ENCODE results near the gene COMMD9. TPM values are rescaled to one million over a fixed set of nuclear protein-coding genes. Genes with fewer than 3 reads are reported as not detected.

Gene COMMD9
- total and polyA plus RNA-seq, 2 experiments from 2014 or later: 22.4 to 44.1 TPM

GRCh38 chr11:36264011-36264972 is 24.9 kb downstream of the COMMD9 start:
- ATAC-seq (no peak), DNase-seq (ENCODE audit: low spot score) (no peak)
- Histone ChIP-seq H3F3A (replicated peaks; ENCODE audit: low read depth) (no peaks in the 10 kb centered on the region), H4K20me1 (replicated peaks; ENCODE audit: insufficient read depth) (no peaks in the 10 kb centered on the region), H2AFZ (no peak overlapping the region), H3K4me3 (no peak overlapping the region), H3K27ac (ENCODE audit: low read depth) (no peak overlapping the region), H3K36me3 (ENCODE audit: insufficient read depth) (no peaks in the 10 kb centered on the region), H3K27me3 (ENCODE audit: insufficient read depth) (no peaks in the 10 kb centered on the region), H3K79me2 (replicated peaks; ENCODE audit: insufficient read depth) (no peaks in the 10 kb centered on the region), H3K4me1 (ENCODE audit: insufficient read depth) (no peaks in the 10 kb centered on the region), H3K9me2 (ENCODE audit: insufficient read depth) (no peaks in the 10 kb centered on the region), H3K4me2 (no peak overlapping the region)
- H3K36me3 Mint-ChIP-seq (ENCODE audit: low read depth): no peaks in the 10 kb centered on the region; the same call in 2 of the 3 replicates
- TF ChIP-seq ETS1 (IDR thresholded peaks at IDR 0.05) (no peak), ZNF114 (CRISPR knock-in tag; IDR thresholded peaks at IDR 0.05) (no peak), ZNF331 (CRISPR knock-in tag; IDR thresholded peaks at IDR 0.05; ENCODE audit: low read depth) (no peak), STAT1 (IDR thresholded peaks at IDR 0.05; ENCODE audit: unreplicated experiment) (no peak), EZH2phosphoT487 (IDR thresholded peaks at IDR 0.05; ENCODE audit: unreplicated experiment) (no peak), CTCF (conservative IDR thresholded peaks at IDR 0.05; ENCODE audit: low read depth in 2 of 2) (no peak)
- H3K27ac Mint-ChIP-seq: no peak overlapping the region
- H3K27me3 Mint-ChIP-seq (ENCODE audit: insufficient read depth, low read depth, poor library complexity): peaks cover 9% of the 10 kb centered on the region
- no peaks in the 10 kb centered on the region for H3K9me3 Mint-ChIP-seq
- no peak overlapping the region for H3K4me3 Mint-ChIP-seq
- peaks cover 13% of the 10 kb centered on the region; the same call in 2 of the 3 replicates for H3K4me1 Mint-ChIP-seq

- Mint-ChIP-seq H3K4me1 (peaks cover 15% of the 10 kb centered on the region), H3K4me3 (no peak overlapping the region), H3K27me3 (ENCODE audit: insufficient read depth, low read depth, poor library complexity) (peaks cover 18% of the 10 kb centered on the region), H3K9me3 (no peaks in the 10 kb centered on the region; the same call in 2 of the 3 replicates), H3K36me3 (ENCODE audit: low read depth) (no peaks in the 10 kb centered on the region; the same call in 2 of the 3 replicates), H3K27ac (no peak overlapping the region)
- Histone ChIP-seq H2AFZ (no peak overlapping the region), H3K9me2 (ENCODE audit: insufficient read depth) (no peaks in the 10 kb centered on the region), H3K4me1 (ENCODE audit: insufficient read depth) (no peaks in the 10 kb centered on the region), H3F3A (replicated peaks; ENCODE audit: low read depth) (no peaks in the 10 kb centered on the region), H3K79me2 (replicated peaks; ENCODE audit: insufficient read depth) (no peaks in the 10 kb centered on the region), H3K36me3 (ENCODE audit: insufficient read depth) (no peaks in the 10 kb centered on the region), H3K27ac (ENCODE audit: low read depth) (no peak overlapping the region), H3K27me3 (ENCODE audit: insufficient read depth) (no peaks in the 10 kb centered on the region), H3K4me2 (no peak overlapping the region), H3K4me3 (no peak overlapping the region), H4K20me1 (replicated peaks; ENCODE audit: insufficient read depth) (no peaks in the 10 kb centered on the region)
- DNase-seq (ENCODE audit: low spot score) (no peak), ATAC-seq (peak; percentile 14)
- no peak for TF ChIP-seq POLR2AphosphoS5 (IDR thresholded peaks at IDR 0.05; ENCODE audit: low read depth)
Observed at GRCh38 chr11:36261094-36261493, 28.1 kb downstream of the COMMD9 start.

Data from GM23338 (cell line).